HT1080 (cell line): ENCODE results near the gene LRP2. TPM values are rescaled to one million over a fixed set of nuclear protein-coding genes. Genes with fewer than 3 reads are reported as not detected.
"Not testable (repeated sequence)": the region's sequence is repeated elsewhere in the genome, so short reads cannot be mapped to it uniquely, and the experiment has no call there.

Source experiments
- DNase-seq: peaks from one replicate; pipeline ENCODE4 v3.0.0-alpha.2; 2015; ENCODE audit warnings: low read depth
- total RNA-seq: library from RNA; depleted of rRNA; stranded (reverse); fragments of >200 nt; shearing (Covaris generic); gene quantifications from 2 replicates; pipeline ENCODE4 v1.2.3, GENCODE V29; 2014

Gene LRP2
- total RNA-seq, 1 experiment from 2014 or later = 0.10 TPM

DNA sequence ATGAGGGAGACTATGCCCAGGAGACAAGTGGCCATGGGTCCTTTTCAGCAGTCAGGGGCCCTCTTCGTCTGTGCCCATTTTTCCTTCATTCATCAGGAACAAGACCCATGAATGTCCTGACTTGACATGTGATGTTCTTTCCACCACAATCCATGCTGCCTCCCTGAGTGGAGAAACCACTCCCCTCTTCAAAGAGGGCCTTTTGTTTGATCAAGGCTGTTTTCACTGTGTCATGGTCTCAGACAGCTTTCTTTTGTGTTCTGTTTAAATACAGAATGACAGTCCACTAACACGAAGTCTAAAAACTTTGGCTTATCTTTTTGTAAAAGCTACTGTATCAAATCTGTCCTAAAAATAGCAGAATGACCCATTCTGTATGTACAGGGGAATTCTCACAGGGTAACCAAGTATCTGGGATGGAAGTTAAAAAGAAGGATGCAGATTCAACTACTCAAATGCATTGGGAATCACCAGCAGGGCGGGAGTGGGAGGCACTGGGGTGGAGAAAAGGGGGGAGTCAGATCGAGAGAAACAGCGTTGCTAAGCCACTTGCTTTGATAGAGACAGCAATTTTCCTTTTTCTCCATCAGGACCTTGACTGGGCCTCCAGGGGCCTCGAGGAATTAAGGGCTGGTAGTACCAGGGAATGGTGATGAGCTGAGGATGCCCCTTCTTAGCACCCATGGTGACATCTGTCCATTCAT is 13.9 kb downstream of the LRP2 start:
- no peak for DNase-seq

DNA sequence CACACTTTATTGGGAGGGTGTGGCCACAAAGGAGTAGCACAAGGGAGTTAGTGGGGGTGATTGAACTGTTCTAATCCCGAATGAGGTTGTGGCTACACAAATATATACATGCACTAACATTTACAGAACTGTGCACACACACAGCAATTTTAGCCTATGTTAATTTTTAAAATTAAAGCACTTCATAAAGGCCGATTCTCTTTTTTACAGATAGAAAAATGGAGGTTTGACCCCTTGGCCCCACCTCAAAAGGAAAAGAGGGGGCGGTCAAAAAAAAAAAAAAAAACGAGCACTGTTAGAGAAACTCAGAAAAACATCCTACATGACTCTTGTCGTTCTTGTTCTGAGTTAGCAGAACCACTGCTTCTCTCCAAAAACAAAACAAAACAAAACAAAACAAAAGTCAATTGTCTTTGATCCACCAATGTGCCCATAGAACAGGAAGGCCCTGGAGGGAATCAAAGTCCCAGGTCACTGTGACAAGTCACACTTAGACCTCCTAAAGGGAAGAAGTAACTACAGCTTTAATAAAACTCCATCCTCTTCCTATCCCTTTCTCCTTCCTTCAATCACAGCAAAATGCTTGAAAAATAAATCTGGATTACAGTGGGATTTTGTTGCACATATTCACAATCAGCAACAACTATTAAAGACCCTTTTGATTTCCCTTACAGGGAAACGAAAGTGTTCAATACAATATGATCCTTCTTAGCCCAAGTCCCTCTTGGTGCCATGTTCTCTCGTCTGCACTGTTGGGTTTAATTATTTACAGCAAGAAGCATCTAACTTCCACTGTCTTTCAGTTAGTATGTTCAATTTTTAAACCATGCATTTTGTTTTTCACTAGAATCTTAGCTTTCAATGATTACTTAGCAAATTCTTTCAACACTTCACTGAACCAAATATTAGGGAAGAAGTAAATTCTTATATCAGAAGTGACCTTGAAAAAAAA is 16.6 kb downstream of the LRP2 start:
- DNase-seq = no peak

- no peak for DNase-seq
Observed at GRCh38 chr2:169344736-169345485, 17.4 kb downstream of the LRP2 start.

DNA sequence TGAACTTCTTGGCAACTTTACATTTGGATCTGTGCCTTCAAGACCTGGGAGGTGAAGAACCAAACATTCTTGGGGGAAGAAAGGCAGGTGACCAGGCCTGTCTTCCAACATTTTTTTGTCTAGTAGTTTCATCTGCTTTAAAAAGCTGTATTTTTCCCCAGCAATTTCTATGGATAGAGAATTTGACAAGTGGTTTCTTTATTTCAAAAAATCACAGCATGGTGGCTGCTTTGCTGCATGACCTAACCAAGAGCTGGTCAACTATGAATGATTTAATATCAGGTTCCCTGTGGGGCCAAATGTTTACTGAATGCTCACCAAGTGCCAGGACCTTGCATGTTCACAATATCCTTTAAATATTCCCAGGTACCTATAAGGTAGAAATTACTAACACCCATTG is 19.1 kb downstream of the LRP2 start:
- DNase-seq = no peak

DNA sequence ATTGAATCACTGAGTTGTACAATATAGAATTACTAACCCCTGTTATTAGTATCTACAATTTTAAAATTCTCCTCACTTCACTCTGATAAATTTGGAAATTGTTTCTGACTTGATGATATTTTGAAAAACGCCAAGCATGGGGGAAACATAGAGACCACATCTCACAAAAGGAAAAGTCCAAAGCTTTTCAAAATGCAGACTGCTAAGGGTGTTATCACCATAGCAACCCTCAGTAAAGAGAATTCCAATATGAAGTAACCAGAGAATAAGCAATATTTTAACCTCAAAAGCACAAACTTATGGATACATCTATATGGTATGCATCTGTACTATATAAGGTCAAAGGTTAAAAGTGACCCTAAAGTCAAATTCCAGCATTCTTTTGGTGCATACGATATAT is 22.7 kb downstream of the LRP2 start:
- DNase-seq = no peak

- DNase-seq = no peak
Observed at GRCh38 chr2:169336695-169337094, 25.6 kb downstream of the LRP2 start.

GRCh38 chr2:169330555-169331198 is 31.7 kb downstream of the LRP2 start:
- DNase-seq = no peak

- DNase-seq = no peak
Observed at GRCh38 chr2:169329688-169330554, 32.4 kb downstream of the LRP2 start.

DNA sequence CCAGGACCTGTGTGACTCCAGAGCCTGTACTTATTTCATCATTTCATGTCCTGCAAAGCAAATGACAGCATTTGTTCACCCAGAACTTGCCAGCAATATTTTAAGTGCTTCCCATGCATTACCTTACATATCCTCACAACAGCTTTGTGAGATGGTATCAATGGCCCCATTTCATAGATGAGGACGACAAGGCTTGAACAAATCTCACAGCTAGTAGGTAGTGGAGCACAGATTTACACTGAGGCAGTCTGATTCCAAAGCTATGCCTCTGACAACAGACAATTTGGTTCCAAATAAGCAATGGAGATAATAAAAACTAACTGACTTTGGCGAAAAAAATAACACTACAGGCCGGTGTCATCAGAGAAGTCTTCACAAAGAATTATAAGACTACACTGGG is 33.5 kb downstream of the LRP2 start:
- no peak for DNase-seq

GRCh38 chr2:169327837-169328236 is 34.5 kb downstream of the LRP2 start:
- not testable (repeated sequence) for DNase-seq

- not testable (repeated sequence) for DNase-seq
Observed at GRCh38 chr2:169325886-169326285, 36.4 kb downstream of the LRP2 start.

- no peak for DNase-seq
Observed at GRCh38 chr2:169324581-169325260, 37.6 kb downstream of the LRP2 start.

- no peak for DNase-seq
Observed at GRCh38 chr2:169323841-169324240, 38.5 kb downstream of the LRP2 start.

GRCh38 chr2:169320561-169320960 is 41.8 kb downstream of the LRP2 start:
- no peak for DNase-seq

DNA sequence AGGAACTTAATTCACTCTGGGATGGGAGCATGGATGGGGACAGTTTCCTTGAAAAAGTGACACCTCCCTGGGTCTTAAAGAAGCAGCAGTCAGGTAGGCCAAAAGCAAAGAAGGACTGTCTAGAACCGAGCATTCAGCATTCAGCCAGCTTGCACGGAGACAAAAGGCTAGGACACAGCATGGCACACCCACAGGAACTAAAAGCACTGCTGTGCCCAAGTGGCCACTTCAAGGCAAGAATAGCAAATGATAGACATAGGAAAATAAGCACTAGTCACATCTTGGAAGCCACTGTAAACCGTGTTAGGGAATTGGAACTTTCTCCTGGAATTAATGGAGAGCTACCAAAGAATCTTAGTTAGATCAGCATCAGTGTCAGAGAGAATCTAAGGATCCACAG is 47.0 kb downstream of the LRP2 start:
- no peak for DNase-seq

GRCh38 chr2:169308349-169308748 is 54.0 kb downstream of the LRP2 start:
- DNase-seq = not testable (repeated sequence)

- not testable (repeated sequence) for DNase-seq
Observed at GRCh38 chr2:169304689-169305088, 57.6 kb downstream of the LRP2 start.

GRCh38 chr2:169303579-169304305 is 58.6 kb downstream of the LRP2 start:
- DNase-seq = no peak

GRCh38 chr2:169302364-169302763 is 60.0 kb downstream of the LRP2 start:
- no peak for DNase-seq
